Measurements from ENCODE around the gene ADAM12.
A peak's percentile ranks its signal among the peaks of the same experiment; 100 is the strongest.
"Not testable (repeated sequence)": the region's sequence is repeated elsewhere in the genome, so short reads cannot be mapped to it uniquely, and the experiment has no call there.

The ADAM12 gene

DNA sequence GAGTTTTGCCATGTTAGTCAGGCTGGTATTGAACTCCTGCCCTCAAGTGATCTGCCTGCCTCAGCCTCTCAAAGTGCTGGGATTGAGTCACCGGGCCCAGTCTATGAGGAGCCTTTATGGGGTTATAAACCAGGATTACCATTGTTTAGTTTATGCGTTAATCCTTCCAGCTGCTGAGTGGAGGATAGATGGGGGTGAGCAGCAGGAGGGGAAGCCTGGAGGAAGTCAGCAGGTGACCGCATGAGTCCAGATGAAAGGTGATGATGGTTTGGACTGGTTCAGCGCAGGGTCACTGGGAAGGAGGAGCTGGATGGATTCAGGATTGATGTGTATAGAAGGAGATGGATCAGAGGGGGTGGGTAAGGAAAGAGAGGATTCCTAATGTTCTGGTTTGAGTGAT is 197.1 kb downstream of the ADAM12 start:
- DNase-seq: no peak

GRCh38 chr10:126188679-126189200 is 199.5 kb downstream of the ADAM12 start:
- no peak for DNase-seq

GRCh38 chr10:126187399-126187798 is 200.9 kb downstream of the ADAM12 start:
- no peak for DNase-seq

DNA sequence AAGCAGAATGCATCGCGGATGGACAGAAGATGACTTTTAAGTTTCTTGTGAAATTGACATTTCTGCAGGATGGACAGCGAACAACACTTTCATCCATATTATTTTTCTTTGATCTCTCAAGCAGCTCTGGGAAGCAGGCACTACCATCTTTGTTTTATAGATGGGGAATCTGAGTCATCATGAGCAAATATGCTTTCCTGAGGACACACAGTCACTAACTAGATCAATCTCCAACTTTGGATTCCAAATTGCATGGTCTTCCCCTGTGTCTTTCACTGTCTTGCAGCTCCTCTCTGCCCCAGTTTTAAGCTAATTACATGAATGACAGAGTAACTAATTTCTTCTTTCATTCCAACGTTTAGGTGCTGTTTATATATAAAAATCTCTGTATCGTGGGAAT is 201.5 kb downstream of the ADAM12 start:
- no peak for DNase-seq

DNA sequence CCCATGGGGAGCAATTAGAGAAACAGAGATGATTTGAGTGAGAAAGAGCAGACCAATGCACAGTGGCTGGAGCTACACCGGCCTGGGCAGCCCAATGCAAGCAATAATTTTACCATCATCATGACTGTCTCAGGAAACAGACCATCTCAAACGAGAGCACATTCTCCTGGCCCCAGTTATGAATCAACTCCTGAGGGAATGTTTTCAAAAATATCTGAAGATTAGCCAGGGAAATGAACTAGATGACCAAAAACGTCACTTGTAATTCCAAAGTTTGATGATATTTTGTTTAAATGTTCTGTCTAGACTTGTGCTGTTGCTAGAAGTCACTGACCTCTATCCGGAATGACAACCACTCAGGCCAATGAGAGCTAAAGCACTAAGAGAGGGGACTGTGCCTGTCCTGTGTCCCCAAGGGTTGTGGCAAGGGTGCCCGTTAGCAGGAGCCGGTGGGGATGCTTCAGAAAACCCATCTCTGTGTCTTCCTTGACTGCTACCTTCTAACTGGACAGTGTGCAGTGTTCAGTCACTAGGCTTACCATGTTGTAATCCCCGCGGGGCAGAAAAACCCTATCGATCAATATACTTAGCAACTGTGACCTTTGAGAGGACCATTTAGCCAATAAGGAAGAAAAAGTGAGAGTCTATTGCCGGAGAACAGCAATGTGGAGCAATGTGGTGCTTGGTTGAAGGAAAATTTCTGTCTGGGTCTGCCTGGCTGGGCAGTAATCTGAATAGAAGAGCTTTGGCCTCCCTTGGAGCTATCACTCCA is 202.4 kb downstream of the ADAM12 start:
- no peak for DNase-seq

GRCh38 chr10:126181626-126182025 is 206.7 kb downstream of the ADAM12 start:
- no peak for DNase-seq

GRCh38 chr10:126179637-126180036 is 208.6 kb downstream of the ADAM12 start:
- no peak for DNase-seq

GRCh38 chr10:126177417-126178030 is 210.8 kb downstream of the ADAM12 start:
- no peak for DNase-seq

DNA sequence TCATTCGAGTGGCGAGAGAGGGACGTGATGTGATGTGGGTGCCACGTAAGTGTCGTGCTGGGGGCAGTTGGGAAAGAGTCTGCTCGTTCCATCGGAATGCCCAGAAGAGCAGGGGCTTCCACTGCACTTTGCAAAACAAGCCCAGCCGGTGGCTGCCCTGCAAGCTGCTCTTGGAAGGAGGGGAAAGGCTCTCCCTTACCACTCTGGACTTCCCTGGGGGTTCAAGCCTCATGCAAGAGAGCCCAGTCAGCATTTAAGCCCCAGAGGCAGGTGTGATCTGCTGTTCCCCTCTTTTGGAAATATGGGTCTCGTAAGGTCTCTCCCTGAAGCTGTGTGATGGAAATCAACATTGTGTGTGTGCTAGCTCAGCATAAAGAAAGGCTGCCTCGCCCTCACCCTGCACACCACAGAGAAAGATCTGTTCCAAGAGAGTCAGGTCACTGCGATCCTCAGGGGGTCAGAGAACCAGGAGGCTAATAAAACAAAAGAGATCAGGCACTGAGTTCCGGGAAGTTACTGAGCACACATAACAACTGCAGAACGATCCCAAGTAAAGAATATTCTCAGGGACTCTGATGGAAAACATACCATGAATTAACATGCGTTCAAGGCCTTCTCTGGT is 212.5 kb downstream of the ADAM12 start:
- no peak for DNase-seq

DNA sequence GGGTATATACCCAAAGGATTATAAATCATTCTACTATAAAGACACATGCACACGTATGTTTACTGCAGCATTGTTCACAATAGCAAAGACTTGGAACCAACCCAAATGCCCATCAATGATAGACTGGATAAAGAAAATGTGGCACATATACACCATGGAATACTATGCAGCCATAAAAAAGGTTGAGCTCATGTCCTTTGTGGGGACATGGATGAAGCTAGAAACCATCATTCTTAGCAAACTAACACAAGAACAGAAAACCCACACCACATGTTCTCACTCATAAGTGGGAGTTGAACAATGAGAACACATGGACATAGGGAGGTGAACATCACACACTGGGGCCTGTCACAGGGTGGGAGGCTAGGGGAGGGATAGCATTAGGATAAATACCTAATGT is 215.5 kb downstream of the ADAM12 start:
- DNase-seq: not testable (repeated sequence)

- DNase-seq: no peak
Observed at GRCh38 chr10:126171555-126171954, 216.7 kb downstream of the ADAM12 start.

DNA sequence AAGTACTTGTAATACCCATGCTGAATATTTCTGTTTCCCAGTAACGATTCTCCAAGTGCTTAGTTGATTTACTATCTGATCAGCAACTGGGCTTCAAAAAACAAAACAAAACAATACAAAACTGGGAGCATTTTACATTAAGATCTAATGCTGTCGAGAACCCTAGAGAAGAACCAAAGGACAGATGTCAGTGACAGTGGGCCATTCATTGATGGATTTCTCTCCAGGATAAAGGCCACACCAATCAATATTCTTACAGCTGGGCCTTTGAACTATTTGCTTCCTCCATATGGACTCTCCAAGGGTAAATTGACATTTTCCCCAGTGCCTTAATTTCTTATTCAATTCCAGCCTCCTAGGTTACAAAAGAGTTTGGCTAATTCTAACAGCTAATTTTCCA is 217.5 kb downstream of the ADAM12 start:
- no peak for DNase-seq

DNA sequence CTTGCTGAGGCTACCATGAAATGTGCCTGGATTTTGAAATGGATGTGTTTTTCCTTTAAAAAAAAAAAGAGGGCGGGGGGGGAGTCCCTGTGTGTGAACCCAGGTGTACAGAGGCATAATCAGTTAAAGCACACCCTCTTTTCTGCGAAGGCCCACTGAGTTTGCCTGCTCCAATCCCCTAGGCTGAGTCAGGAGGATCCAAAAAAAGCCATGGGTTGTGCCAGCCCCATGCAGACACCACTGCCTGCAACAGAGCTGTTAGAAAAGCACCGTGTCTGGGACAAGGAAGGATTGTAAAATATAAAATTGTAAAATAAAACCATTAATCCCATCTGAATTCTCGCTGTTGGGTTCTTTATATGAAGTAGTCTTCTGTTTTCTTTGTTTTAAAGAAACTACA is 217.9 kb downstream of the ADAM12 start:
- DNase-seq: peak in 3 of 58 donors; percentile 1 to 13 (median 5)

DNA sequence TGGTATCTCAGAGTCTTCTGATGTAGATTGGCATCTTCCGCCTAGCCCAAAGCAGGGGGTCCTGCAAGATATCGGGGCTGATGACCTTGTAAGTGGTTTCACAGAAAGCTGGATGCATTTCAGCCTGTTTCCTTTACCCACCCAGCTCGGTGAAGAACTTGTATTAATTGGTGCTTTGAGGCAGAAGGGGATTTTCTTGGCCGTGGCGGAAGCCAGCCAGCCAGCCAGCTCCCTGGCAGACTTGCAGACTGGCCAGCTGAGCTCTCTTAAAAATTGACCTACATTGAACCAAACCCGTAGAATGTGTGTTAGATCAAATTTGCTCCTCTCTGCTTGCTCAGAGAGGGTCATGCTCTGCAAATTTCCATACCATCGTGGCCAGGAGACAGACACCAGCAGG is 218.4 kb downstream of the ADAM12 start:
- DNase-seq: peak in 36 of 58 donors; percentile 3 to 69 (median 24)

GRCh38 chr10:126166797-126167196 is 221.5 kb downstream of the ADAM12 start:
- DNase-seq: no peak

GRCh38 chr10:126165874-126166273 is 222.4 kb downstream of the ADAM12 start:
- no peak for DNase-seq

GRCh38 chr10:126163506-126163905 is 224.8 kb downstream of the ADAM12 start:
- DNase-seq: no peak

DNA sequence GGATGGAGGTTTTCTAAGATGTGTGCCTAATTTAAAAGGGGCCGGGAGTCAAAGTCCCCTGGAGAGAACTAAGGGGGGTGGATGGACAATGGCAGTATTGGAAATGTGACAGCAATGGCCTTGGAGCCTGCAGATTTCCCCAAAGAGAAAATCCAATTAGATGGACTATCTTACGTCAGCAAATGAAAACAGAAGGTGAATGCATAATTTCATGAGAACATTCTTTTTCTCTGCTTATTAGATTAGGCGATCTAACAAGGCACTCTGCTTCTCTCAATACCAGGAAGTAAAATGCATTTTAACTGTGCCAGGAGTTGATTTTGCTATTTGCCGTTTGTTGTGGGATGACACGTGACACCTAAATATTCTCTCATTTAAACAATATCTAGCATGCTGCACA is 226.6 kb downstream of the ADAM12 start:
- DNase-seq: no peak

GRCh38 chr10:126160971-126161630 is 227.2 kb downstream of the ADAM12 start:
- DNase-seq: no peak

DNA sequence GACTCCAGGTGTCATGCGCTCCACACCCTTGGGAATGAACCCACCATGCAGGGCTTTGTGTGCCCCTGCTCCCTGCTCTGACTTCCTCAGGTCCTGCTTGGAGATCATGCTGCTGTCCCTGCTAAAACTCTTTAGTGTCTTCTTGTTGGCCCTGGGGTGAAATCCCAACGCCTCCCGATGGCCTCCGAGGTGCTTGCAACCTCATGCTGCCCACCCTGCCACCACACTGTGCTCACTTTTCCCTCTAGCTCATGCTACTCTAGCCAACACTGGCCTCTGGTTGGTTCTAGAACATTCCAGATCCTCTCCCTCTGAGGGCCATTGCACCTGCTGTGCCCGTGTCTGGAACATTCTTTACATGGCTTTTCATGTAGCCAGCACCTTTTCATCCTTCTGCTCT is 227.7 kb downstream of the ADAM12 start:
- no peak for DNase-seq

DNA sequence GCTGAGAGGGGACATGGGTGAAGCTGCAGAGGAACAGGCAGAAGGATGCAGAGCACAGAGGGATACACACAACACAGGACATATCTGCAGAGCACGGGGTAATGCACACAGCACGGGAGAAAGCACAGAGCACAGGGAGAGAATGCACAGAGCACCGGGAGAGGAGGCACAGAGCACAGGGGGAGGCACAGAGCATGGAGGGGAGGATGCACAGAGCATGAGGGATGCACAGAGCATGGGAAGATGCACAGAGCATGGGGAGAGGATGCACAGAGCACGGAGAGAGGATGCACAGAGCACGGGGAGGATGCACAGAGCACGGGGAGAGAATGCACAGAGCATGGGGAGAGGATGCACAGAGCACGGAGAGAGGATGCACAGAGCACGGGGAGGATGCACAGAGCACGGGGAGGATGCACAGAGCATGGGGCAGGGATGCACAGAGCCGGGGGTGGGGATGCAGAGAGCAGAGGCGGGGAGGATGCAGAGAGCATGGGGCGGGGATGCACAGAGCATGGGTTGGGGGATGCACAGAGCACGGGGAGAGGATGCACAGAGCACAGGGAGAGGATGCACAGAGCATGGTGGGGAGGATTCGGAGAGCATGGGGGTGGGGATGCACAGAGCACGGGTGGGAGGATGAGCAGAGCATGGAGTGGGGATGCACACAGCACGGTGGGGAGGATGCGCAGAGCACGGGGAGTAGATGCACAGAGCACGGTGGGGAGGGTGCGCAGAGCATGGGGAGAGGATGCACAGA is 230.0 kb downstream of the ADAM12 start:
- peak in 1 of 58 donors; percentile 34 for DNase-seq
